OCI-LY7 (cell line): ENCODE data around the gene EDEM1. TPM values are rescaled to one million over a fixed set of nuclear protein-coding genes. Genes with fewer than 3 reads are reported as not detected.
A peak's percentile ranks its signal among the peaks of the same experiment; 100 is the strongest.

ENCODE experiments used
- BruUV-seq: library from RNA; stranded (reverse); fragments of 400-500 nt; replicated peaks from 2 replicates; lab custom pipeline; 2021; lab: Mats Ljungman, UMichigan
- CTCF ChIA-PET: fragments of 300-600 bp; sonication (Branson Sonifier 250); formaldehyde crosslinking; loops from one replicate; lab custom pipeline; 2022; ENCODE audit warnings: antibody characterized with exemption; ENCODE audit not compliant: unreplicated experiment; lab: Charles Lee
- POLR2A ChIA-PET: fragments of 300-600 bp; sonication (Branson Sonifier 250); formaldehyde crosslinking; loops from one replicate; lab custom pipeline; 2022; ENCODE audit warnings: antibody characterized with exemption; lab: Charles Lee
- DNase-seq: peaks from one replicate; pipeline ENCODE4 v3.0.0-alpha.2; 2015; ENCODE audit warnings: low spot score
- H2AFZ ChIP-seq: fragments of 200-600 bp; sonication (generic), shearing (Covaris generic); 2 replicates; pipeline ENCODE4 v1.6.1; 2014; ENCODE audit warnings: mild to moderate bottlenecking, antibody characterized with exemption, low read length, moderate library complexity
- H3K27ac ChIP-seq: fragments of 200-600 bp; sonication (generic); 2 replicates; pipeline ENCODE4 v1.5.1; 2014; ENCODE audit warnings: mixed run types, low read depth, mild to moderate bottlenecking, moderate library complexity, low read length, inconsistent platforms; ENCODE audit not compliant: poor library complexity, severe bottlenecking
- H3K36me3 ChIP-seq: fragments of 200-600 bp; sonication (generic); 2 replicates; pipeline ENCODE4 v1.6.1; 2014; ENCODE audit warnings: mild to moderate bottlenecking, antibody characterized with exemption, low read length, moderate library complexity, mixed read lengths; ENCODE audit not compliant: insufficient read depth
- H3K4me1 ChIP-seq: fragments of 200-600 bp; sonication (generic); 2 replicates; pipeline ENCODE4 v1.5.1; 2014; ENCODE audit warnings: mild to moderate bottlenecking, low read length; ENCODE audit not compliant: insufficient read depth, poor library complexity, severe bottlenecking
- H3K4me2 ChIP-seq: fragments of 200-600 bp; sonication (generic); 2 replicates; pipeline ENCODE4 v1.6.1; 2014; ENCODE audit warnings: mild to moderate bottlenecking, low read length
- H3K4me3 ChIP-seq: fragments of 200-600 bp; sonication (generic); 2 replicates; pipeline ENCODE4 v1.5.1; 2014; ENCODE audit warnings: mild to moderate bottlenecking, low read depth, low read length; ENCODE audit not compliant: poor library complexity, severe bottlenecking
- H3K79me2 ChIP-seq: fragments of 200-600 bp; sonication (generic); 2 replicates; pipeline ENCODE4 v1.6.1; 2016; ENCODE audit warnings: low read depth, mild to moderate bottlenecking, low read length, moderate library complexity, mixed read lengths; ENCODE audit not compliant: insufficient read depth
- H3K9me2 ChIP-seq: fragments of 200-600 bp; sonication (generic); 2 replicates; pipeline ENCODE4 v1.6.1; 2016; ENCODE audit warnings: mild to moderate bottlenecking, low read length, mixed read lengths; ENCODE audit not compliant: insufficient read depth
- H3K9me3 ChIP-seq: fragments of 200-600 bp; sonication (generic); 2 replicates; pipeline ENCODE4 v1.6.1; 2014; ENCODE audit warnings: mild to moderate bottlenecking, mixed run types, low read length, mixed read lengths
- H4K20me1 ChIP-seq: fragments of 200-600 bp; sonication (generic); 2 replicates; pipeline ENCODE4 v1.6.1; 2014; ENCODE audit warnings: mild to moderate bottlenecking, antibody characterized with exemption, low read length, moderate library complexity, mixed read lengths; ENCODE audit not compliant: insufficient read depth
- CTCF ChIP-seq: fragments of 200-600 bp; sonication (generic); conservative IDR thresholded peaks from 2 replicates; pipeline ENCODE4 v1.5.1; 2014; ENCODE audit warnings: mild to moderate bottlenecking, antibody characterized with exemption, low read length, moderate library complexity, mixed read lengths
- EZH2phosphoT487 ChIP-seq: fragments of 200-600 bp; sonication (generic); IDR thresholded peaks from 2 replicates; pipeline ENCODE4 v1.6.1; 2018; ENCODE audit warnings: low read depth, borderline replicate concordance, mild to moderate bottlenecking, mixed run types, antibody characterized with exemption, low read length, moderate library complexity, mixed read lengths
- intact Hi-C: fragments of 100-400 bp; cut with micrococcal nuclease; formaldehyde crosslinking; loops from one replicate; pipeline ENCODE4 v1.10.0; 2022; ENCODE audit not compliant: unreplicated experiment
- total RNA-seq, 2 experiments: library from RNA; depleted of rRNA in 1 of 2; stranded (reverse); fragments of >200 nt in 1 of 2; shearing (Covaris generic) in 1 of 2; gene quantifications; 2 replicates each; pipeline ENCODE4 v1.2.3, GENCODE V29; 2014 to 2022

Gene EDEM1
- total RNA-seq, 2 experiments from 2014 or later, result 186 to 337 TPM

- Histone ChIP-seq H4K20me1 (no peaks in the 10 kb centered on the region), H3K9me3 (no peaks in the 10 kb centered on the region), H3K4me2 (no peak overlapping the region), H3K4me3 (no peak overlapping the region), H2AFZ (no peak overlapping the region), H3K79me2 (no peaks in the 10 kb centered on the region), H3K36me3 (peaks cover 77% of the 10 kb centered on the region), H3K9me2 (no peaks in the 10 kb centered on the region), H3K27ac (no peak overlapping the region), H3K4me1 (no peaks in the 10 kb centered on the region)
- DNase-seq, result no peak
- TF ChIP-seq EZH2phosphoT487 (no peak), CTCF (no peak)
- no TSS peak for BruUV-seq
- intact Hi-C loops, result no loop called here
- ChIA-PET POLR2A (interaction anchor here (0.6 to 2.6 kb wide), 2 partner anchors 22 to 98 kb away, joined by 3 to 10 read pairs; no protein-coding TSS in a partner anchor), CTCF (no interaction called here)
These were observed 32.7 kb downstream of the EDEM1 start for GRCh38 chr3:5220193-5220592.

GRCh38 chr3:5220667-5221431 is 33.3 kb downstream of the EDEM1 start:
- H3K4me1 ChIP-seq, result no peaks in the 10 kb centered on the region
- ChIA-PET POLR2A (no interaction called here), CTCF (no interaction called here)
- no peaks in the 10 kb centered on the region for H3K79me2 ChIP-seq
- no TSS peak for BruUV-seq
- H3K9me2 ChIP-seq, result no peaks in the 10 kb centered on the region
- H3K4me2 ChIP-seq, result no peak overlapping the region
- peaks cover 71% of the 10 kb centered on the region for H3K36me3 ChIP-seq
- peak overlapping the region; percentile 14 for H3K27ac ChIP-seq
- no peak for DNase-seq
- no peak overlapping the region for H2AFZ ChIP-seq
- no peaks in the 10 kb centered on the region for H4K20me1 ChIP-seq
- TF ChIP-seq CTCF, result no peak
- no peak for TF ChIP-seq EZH2phosphoT487
- no peak overlapping the region for H3K4me3 ChIP-seq
- intact Hi-C loops, result no loop called here
- no peaks in the 10 kb centered on the region for H3K9me3 ChIP-seq

DNA sequence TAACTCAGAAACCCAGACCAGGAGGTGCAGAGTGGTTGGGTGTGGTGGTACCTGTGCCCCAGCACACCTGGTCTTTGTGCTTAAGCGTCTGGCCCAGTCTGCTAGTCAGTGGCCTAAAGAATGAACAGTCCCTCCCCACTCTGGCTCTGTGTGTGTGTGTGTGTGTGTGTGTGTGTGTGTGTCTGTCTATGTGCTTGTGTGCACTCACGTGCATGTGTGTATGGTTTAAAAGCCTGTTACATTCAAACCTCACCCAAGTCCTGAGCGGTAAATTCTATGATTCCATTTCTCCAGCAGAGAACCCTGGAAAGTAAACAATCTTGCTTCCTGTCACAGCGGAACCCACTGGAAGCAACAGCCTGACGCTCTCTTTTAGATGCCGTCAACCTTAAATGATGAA is 34.2 kb downstream of the EDEM1 start:
- peak overlapping the region; percentile 14 for H3K27ac ChIP-seq
- no peak for DNase-seq
- no peak overlapping the region for H3K4me3 ChIP-seq
- no peaks in the 10 kb centered on the region for H3K9me2 ChIP-seq
- intact Hi-C loops, result no loop called here
- H3K79me2 ChIP-seq, result no peaks in the 10 kb centered on the region
- H4K20me1 ChIP-seq, result no peaks in the 10 kb centered on the region
- ChIA-PET POLR2A (no interaction called here), CTCF (no interaction called here)
- no peaks in the 10 kb centered on the region for H3K9me3 ChIP-seq
- peaks cover 62% of the 10 kb centered on the region for H3K36me3 ChIP-seq
- TF ChIP-seq CTCF, result no peak
- no peak for TF ChIP-seq EZH2phosphoT487
- H3K4me1 ChIP-seq, result no peaks in the 10 kb centered on the region
- no TSS peak for BruUV-seq
- no peak overlapping the region for H2AFZ ChIP-seq
- no peak overlapping the region for H3K4me2 ChIP-seq
